Smooth muscle cell (in vitro differentiated cells): ENCODE measurements around the gene HIF3A. TPM values are rescaled to one million over a fixed set of nuclear protein-coding genes. Genes with fewer than 3 reads are reported as not detected.
"Not testable (repeated sequence)": the region's sequence is repeated elsewhere in the genome, so short reads cannot be mapped to it uniquely, and the experiment has no call there.

Source experiments
- DNase-seq: peaks from one replicate; lab custom pipeline; 2025; ENCODE audit not compliant: unreplicated experiment; lab: John Stamatoyannopoulos, UW
- H2AFZ ChIP-seq: fragments of 200-600 bp; sonication (generic); 2 replicates; pipeline ENCODE4 v1.6.0; 2016; ENCODE audit warnings: antibody characterized with exemption, low read depth, mild to moderate bottlenecking
- H3F3A ChIP-seq: fragments of 200-600 bp; sonication (generic); 2 replicates; pipeline ENCODE4 v1.6.0; 2017; ENCODE audit warnings: antibody characterized with exemption, low read depth
- H3K27ac ChIP-seq: fragments of 200-600 bp; sonication (generic); 2 replicates; pipeline ENCODE4 v1.5.1; 2016; ENCODE audit warnings: low read depth, mild to moderate bottlenecking
- H3K27me3 ChIP-seq: fragments of 200-600 bp; sonication (generic); 2 replicates; pipeline ENCODE4 v1.6.1; 2016; ENCODE audit warnings: low read depth, mild to moderate bottlenecking
- H3K36me3 ChIP-seq: fragments of 200-600 bp; sonication (generic); 2 replicates; pipeline ENCODE4 v1.5.1; 2016; ENCODE audit warnings: low read depth
- H3K4me1 ChIP-seq: fragments of 200-600 bp; sonication (generic); 2 replicates; pipeline ENCODE4 v1.5.1; 2016; ENCODE audit warnings: low read depth
- H3K4me2 ChIP-seq: fragments of 200-600 bp; sonication (generic); 2 replicates; pipeline ENCODE4 v1.6.0; 2016; ENCODE audit warnings: mild to moderate bottlenecking
- H3K4me3 ChIP-seq: fragments of 200-600 bp; sonication (generic); 2 replicates; pipeline ENCODE4 v1.5.1; 2016; ENCODE audit warnings: mild to moderate bottlenecking
- H3K79me2 ChIP-seq: fragments of 200-600 bp; sonication (generic); 2 replicates; pipeline ENCODE4 v1.6.0; 2016; ENCODE audit warnings: low read depth, mild to moderate bottlenecking
- H3K9ac ChIP-seq: fragments of 200-600 bp; sonication (generic); 2 replicates; pipeline ENCODE4 v1.6.0; 2016; ENCODE audit warnings: low read depth
- H3K9me3 ChIP-seq: fragments of 200-600 bp; sonication (generic); replicated peaks from 2 replicates; pipeline ENCODE4 v1.5.1; 2016; ENCODE audit warnings: low read depth
- H4K20me1 ChIP-seq: fragments of 200-600 bp; sonication (generic); 2 replicates; pipeline ENCODE4 v1.6.0; 2016; ENCODE audit warnings: low read depth
- WGBS: methylation state at CpG from one replicate; pipeline ENCODE4 v1.1.7; 2016; ENCODE audit warnings: low lambda C conversion rate; 5-methylcytosine and 5-hydroxymethylcytosine counted together
- polyA plus RNA-seq: library from polyadenylated mRNA; unstranded; fragments of >200 nt; fragmentation: Nextera tagmentation; extraction: Ambion mirVana; gene quantifications from 2 replicates; pipeline ENCODE4 v1.2.1, GENCODE V29; 2016
- total RNA-seq: library from RNA; depleted of rRNA; stranded (reverse); fragments of >200 nt; gene quantifications from 2 replicates; pipeline ENCODE4 v1.2.3, GENCODE V29; 2014
- TF ChIP-seq, protein P1 (sequence below): fragments of 200-600 bp; sonication (generic); IDR thresholded peaks from 2 replicates; pipeline ENCODE4 v1.5.1; 2017; ENCODE audit warnings: borderline replicate concordance, mild to moderate bottlenecking, antibody characterized with exemption; ENCODE audit not compliant: insufficient read depth, poor library complexity, severe bottlenecking

HIF3A gene
- total and polyA plus RNA-seq, 2 experiments from 2014 or later = 4.9 to 16.2 TPM

DNA sequence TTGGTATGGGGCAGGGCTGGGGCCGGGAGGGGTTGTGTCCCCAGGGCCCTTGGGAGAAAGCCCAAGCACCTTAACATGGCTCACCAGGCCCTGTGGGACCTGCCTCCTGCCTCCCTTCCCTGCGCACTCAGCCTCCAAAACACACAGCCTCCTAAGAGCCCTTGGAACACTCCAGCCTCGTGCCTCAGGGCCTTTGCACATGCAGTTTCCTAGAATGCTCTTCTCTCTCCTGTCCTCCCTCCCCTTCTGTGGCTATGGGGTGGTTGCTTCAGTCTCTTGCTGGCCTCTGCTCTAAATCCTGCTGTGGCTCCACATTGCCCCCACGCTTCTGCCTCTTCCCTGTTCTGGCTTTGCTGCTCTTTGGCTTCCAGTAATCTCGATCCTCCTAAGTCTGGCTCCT lies 23.7 kb downstream of the HIF3A start:
- H3K27ac ChIP-seq = no peak overlapping the region
- no peaks in the 10 kb centered on the region for H3K27me3 ChIP-seq
- WGBS = 99% methylated on average over 5 of the region's 5 CpGs
- no peaks in the 10 kb centered on the region for H3K9me3 ChIP-seq
- H3K4me2 ChIP-seq = no peak overlapping the region
- no peaks in the 10 kb centered on the region for H3K4me1 ChIP-seq
- no peaks in the 10 kb centered on the region for H3F3A ChIP-seq
- no peaks in the 10 kb centered on the region for H4K20me1 ChIP-seq
- no peaks in the 10 kb centered on the region for H3K79me2 ChIP-seq
- TF ChIP-seq, protein P1, sequence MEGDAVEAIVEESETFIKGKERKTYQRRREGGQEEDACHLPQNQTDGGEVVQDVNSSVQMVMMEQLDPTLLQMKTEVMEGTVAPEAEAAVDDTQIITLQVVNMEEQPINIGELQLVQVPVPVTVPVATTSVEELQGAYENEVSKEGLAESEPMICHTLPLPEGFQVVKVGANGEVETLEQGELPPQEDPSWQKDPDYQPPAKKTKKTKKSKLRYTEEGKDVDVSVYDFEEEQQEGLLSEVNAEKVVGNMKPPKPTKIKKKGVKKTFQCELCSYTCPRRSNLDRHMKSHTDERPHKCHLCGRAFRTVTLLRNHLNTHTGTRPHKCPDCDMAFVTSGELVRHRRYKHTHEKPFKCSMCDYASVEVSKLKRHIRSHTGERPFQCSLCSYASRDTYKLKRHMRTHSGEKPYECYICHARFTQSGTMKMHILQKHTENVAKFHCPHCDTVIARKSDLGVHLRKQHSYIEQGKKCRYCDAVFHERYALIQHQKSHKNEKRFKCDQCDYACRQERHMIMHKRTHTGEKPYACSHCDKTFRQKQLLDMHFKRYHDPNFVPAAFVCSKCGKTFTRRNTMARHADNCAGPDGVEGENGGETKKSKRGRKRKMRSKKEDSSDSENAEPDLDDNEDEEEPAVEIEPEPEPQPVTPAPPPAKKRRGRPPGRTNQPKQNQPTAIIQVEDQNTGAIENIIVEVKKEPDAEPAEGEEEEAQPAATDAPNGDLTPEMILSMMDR = no peak
- no peak overlapping the region for H3K9ac ChIP-seq
- peaks cover 3% of the 10 kb centered on the region for H3K36me3 ChIP-seq
- DNase-seq = no peak
- no peak overlapping the region for H3K4me3 ChIP-seq
- H2AFZ ChIP-seq = no peak overlapping the region

DNA sequence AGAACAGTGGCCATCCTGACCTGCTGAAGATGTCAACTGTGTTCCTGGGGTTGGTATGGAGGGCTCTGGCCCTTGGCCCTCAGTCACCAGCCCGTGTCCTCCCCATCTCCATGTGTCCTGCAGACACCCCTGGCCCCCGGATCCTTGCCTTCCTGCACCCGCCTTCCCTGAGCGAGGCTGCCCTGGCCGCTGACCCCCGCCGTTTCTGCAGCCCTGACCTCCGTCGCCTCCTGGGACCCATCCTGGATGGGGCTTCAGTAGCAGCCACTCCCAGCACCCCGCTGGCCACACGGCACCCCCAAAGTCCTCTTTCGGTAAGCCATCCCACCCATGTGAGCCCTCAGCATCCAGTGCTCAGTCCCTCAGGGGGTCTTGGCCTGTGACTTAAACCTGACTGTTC lies 24.8 kb downstream of the HIF3A start:
- H3K36me3 ChIP-seq = peaks cover 13% of the 10 kb centered on the region
- no peaks in the 10 kb centered on the region for H3K27me3 ChIP-seq
- H3K4me2 ChIP-seq = no peak overlapping the region
- no peaks in the 10 kb centered on the region for H3F3A ChIP-seq
- no peak overlapping the region for H2AFZ ChIP-seq
- H4K20me1 ChIP-seq = no peaks in the 10 kb centered on the region
- H3K4me1 ChIP-seq = no peaks in the 10 kb centered on the region
- no peak overlapping the region for H3K9ac ChIP-seq
- no peaks in the 10 kb centered on the region for H3K79me2 ChIP-seq
- H3K27ac ChIP-seq = no peak overlapping the region
- TF ChIP-seq, protein P1 = no peak
- WGBS = 98% methylated on average over 12 of the region's 12 CpGs
- no peak overlapping the region for H3K4me3 ChIP-seq
- peaks cover 11% of the 10 kb centered on the region for H3K9me3 ChIP-seq
- no peak for DNase-seq

DNA sequence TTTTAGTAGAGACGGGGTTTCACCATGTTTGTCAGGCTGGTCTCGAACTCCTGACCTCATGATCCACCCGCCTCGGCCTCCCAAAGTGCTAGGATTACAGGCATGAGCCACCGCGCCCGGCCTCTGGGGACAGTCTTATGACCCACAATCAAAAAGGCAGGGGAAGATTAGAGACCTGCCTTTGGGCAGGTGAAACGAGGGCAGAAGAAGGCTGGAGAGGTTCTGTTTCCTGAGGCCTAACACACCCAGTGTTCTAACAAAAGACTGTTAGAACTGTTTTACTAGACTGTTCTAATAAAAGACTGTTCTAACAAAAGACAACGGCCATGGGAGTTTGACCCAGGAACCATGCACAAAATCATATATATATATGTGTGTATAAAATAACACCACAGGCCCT lies 26.4 kb downstream of the HIF3A start:
- H3K36me3 ChIP-seq = peaks cover 27% of the 10 kb centered on the region
- not testable (repeated sequence) for H3K27me3 ChIP-seq, H3F3A ChIP-seq, H3K27ac ChIP-seq, DNase-seq, H4K20me1 ChIP-seq, H2AFZ ChIP-seq, H3K4me1 ChIP-seq, H3K4me2 ChIP-seq, H3K79me2 ChIP-seq, H3K9ac ChIP-seq, H3K4me3 ChIP-seq
- 98% methylated on average over 9 of the region's 9 CpGs for WGBS
- H3K9me3 ChIP-seq = peaks cover 24% of the 10 kb centered on the region

DNA sequence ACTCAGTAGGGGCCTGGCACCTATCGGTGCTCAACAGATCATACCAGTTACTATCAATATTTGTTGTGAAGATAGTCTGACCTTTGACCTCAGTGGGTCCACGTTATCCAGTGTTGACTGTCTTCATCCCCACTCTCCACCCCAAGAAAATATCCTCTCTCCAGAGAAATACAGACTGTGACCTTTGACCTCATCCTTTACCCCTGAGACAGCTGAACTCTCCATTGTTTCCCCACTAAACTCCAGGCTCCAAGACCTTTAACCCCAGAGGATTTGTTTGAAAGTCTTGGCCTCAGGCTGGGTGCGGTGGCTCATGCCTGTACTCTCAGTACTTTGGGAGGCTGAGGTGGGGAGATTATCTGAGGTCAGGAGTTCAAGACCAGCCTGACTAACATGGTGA lies 27.4 kb downstream of the HIF3A start:
- Histone ChIP-seq H3K9me3 (peaks cover 24% of the 10 kb centered on the region), H3K4me1 (no peaks in the 10 kb centered on the region), H2AFZ (no peak overlapping the region), H3K79me2 (no peaks in the 10 kb centered on the region), H3K4me3 (no peak overlapping the region), H3K27me3 (no peaks in the 10 kb centered on the region), H3K9ac (no peak overlapping the region), H3K4me2 (no peak overlapping the region), H3K27ac (no peak overlapping the region), H3F3A (no peaks in the 10 kb centered on the region), H4K20me1 (no peaks in the 10 kb centered on the region), H3K36me3 (peaks cover 31% of the 10 kb centered on the region)
- DNase-seq = no peak
- TF ChIP-seq, protein P1 = no peak
- WGBS = 96% methylated on average over 3 of the region's 3 CpGs
